AG04449 (cell line): ENCODE results near the gene TRIM75.

ENCODE experiments used
- CTCF ChIA-PET: fragments of 350-600 bp; formaldehyde crosslinking; extraction: SDS; loops from one replicate; lab custom pipeline; 2021; ENCODE audit warnings: antibody characterized with exemption; lab: Yijun Ruan, JAX
- POLR2A ChIA-PET: fragments of 400-600, 350-600 bp; formaldehyde crosslinking; extraction: SDS; loops from one replicate; lab custom pipeline; 2020; ENCODE audit warnings: antibody characterized with exemption, inconsistent platforms; lab: Yijun Ruan, JAX
- DNase-seq: peaks from one replicate; pipeline ENCODE4 v3.0.0-alpha.2; 2010; ENCODE audit warnings: low read depth, low spot score
- H3K4me3 ChIP-seq: 2 replicates; pipeline ENCODE4 v1.5.1; 2011; ENCODE audit warnings: low read depth, mild to moderate bottlenecking, control low read depth, low read length
- CTCF ChIP-seq: IDR thresholded peaks from one replicate; pipeline ENCODE4 v1.5.1; 2011; ENCODE audit warnings: mild to moderate bottlenecking, moderate library complexity, low read length, control low read depth, inconsistent platforms; ENCODE audit not compliant: insufficient read depth; ENCODE audit errors: missing control alignments

TRIM75 gene

GRCh38 chr4:165027762-165028402 is 25.8 kb upstream of the TRIM75 start:
- no peak for TF ChIP-seq CTCF
- CTCF ChIA-PET = no interaction called here
- no peak overlapping the region for H3K4me3 ChIP-seq
- DNase-seq = no peak
- POLR2A ChIA-PET = no interaction called here

- POLR2A ChIA-PET = no interaction called here
- no peak for TF ChIP-seq CTCF
- CTCF ChIA-PET = no interaction called here
- no peak within 1 kb of the TSS for H3K4me3 ChIP-seq
- DNase-seq = no peak
Measured at GRCh38 chr4:165031436-165032211, 22.0 kb upstream of the TRIM75 start, which contains the start of gene TRIM60. TRIM60 (plus strand) TSS chr4:165031999; CDS start chr4:165040073, 8,074 bp downstream.

DNA sequence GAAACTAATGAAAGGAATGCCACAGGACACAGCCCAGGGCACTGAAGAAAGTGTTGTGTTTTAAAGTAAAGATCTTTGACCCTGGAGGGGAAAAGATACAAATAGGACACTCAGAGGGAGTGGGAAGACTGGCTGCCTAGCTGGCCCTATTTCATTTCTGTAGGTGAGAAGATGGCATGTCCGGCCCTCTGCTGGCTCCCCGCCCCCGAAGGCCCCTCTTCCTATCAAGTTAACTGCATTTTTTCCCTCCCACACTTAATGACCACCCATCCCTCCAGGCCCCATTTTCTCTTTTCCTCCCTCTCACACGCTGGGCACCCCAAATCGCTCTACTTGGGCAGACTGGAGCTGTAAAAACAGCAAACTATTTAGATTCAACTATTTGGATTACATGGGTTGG is 5.5 kb upstream of the TRIM75 start:
- no peak for DNase-seq
- POLR2A ChIA-PET = no interaction called here

DNA sequence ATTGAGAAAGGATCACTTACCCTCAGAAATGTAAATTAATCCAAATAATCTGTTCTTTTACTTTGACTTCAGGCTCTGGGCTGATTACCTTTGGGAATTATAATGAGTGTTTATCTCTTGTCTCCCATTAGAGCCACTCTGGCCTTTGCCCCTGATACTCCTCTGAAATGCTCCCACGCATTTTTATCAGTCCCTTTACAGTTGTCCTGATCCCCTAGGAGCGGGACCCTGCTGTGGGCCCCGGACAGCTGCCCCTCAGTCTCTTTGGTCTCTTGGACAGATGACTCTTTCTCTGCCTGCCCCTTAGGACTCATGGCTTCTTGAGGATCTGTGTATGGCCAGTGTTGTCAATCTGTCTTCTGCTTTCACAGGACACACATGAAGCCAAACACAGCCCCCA is 1.0 kb upstream of the TRIM75 start:
- CTCF ChIA-PET = no interaction called here
- no peak for DNase-seq
- H3K4me3 ChIP-seq = no peak overlapping the region
- no peak for TF ChIP-seq CTCF
- POLR2A ChIA-PET = interaction anchor here (0.6 kb wide), 1 partner anchor 44 kb away, joined by 5 read pairs; no protein-coding TSS in a partner anchor

More for the DNA sequence above, 5.5 kb upstream of the TRIM75 start:
- CTCF ChIA-PET = interaction anchor here (0.9 kb wide), 1 partner anchor 268 kb away, joined by 4 read pairs; no protein-coding TSS in a partner anchor
- H3K4me3 ChIP-seq = no peak overlapping the region
- TF ChIP-seq CTCF = no peak

GRCh38 chr4:165055601-165056000 is 1.9 kb downstream of the TRIM75 start:
- ChIA-PET CTCF (no interaction called here), POLR2A (no interaction called here)
- no peak overlapping the region for H3K4me3 ChIP-seq
- no peak for DNase-seq
- no peak for TF ChIP-seq CTCF

- no peak for DNase-seq
- no peak overlapping the region for H3K4me3 ChIP-seq
Measured at GRCh38 chr4:165058666-165059065, 5.0 kb downstream of the TRIM75 start.

More at GRCh38 chr4:165058666-165059065, 5.0 kb downstream of the TRIM75 start:
- CTCF ChIA-PET = no interaction called here
- POLR2A ChIA-PET = no interaction called here
- TF ChIP-seq CTCF = no peak
